Neural progenitor cell (in vitro differentiated cells): ENCODE results near the gene SLAMF7.

Experiments used
- CTCF ChIP-seq: fragments of 200-600 bp; sonication (generic); IDR thresholded peaks from 2 replicates; pipeline ENCODE4 v1.5.1; 2017; ENCODE audit warnings: antibody characterized with exemption, mild to moderate bottlenecking
- EZH2 ChIP-seq: fragments of 200-600 bp; sonication (generic); IDR thresholded peaks from 2 replicates; pipeline ENCODE4 v1.6.1; 2017; ENCODE audit warnings: antibody characterized with exemption, mild to moderate bottlenecking, moderate library complexity
- EZH2phosphoT487 ChIP-seq: fragments of 200-600 bp; sonication (generic); IDR thresholded peaks from 2 replicates; pipeline ENCODE4 v1.6.1; 2017; ENCODE audit warnings: antibody characterized with exemption

- TF ChIP-seq EZH2 (no peak), CTCF (no peak), EZH2phosphoT487 (no peak)
Observed at GRCh38 chr1:160718210-160718609, 20.8 kb upstream of the SLAMF7 start.
